ENCODE data around the gene NTHL1.

DNA sequence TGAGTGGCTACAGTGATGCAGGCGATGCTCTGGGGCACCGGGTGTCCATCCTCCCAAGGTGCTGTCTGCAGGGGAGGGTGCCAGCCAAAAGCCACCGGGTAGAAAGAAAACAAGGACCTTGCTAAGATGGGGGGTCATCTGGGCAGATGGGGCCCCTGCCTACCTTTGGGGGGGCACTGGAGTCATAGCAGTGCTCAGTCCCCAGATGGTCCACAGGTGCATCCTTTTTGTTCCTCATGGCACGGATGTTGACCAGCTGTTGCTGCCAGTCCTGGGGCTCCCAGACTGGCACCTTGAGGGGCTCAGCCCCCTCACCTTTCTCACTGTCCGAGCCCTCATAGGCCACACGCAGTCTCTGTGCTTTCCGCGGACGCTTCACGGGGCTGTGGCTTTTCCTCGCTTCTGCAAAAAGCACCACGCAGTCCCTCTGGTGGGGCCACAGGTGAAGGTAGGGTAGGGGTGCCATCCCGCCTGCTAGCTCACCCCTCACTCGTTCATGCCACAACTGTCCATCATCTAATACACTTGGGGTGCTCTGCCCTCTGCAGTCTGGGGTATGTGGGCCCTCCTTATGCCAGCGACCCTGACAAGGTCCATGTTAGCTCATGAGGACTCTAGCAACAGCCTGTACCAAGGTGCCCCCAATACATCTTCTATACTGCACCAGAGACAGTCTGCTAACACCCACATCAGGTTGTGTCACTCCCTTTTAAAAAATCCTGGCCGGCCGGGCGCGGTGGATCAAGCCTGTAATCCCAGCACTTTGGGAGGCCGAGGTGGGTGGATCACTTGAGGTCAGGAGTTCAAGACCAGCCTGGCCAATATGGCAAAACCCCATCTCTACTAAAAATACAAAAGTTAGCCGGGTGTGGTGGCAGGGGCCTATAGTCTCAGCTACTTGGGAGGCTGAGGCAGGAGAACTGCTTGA is 1.4 kb downstream of the NTHL1 start:
- TF ChIP-seq CHD2 (IDR thresholded peaks at IDR 0.05; ENCODE audit: low read depth, low read length) (no peak), PHF21A (IDR thresholded peaks at IDR 0.05; ENCODE audit: borderline replicate concordance, low read depth) (no peak)

All from K562 (cell line).